NT2/D1 (cell line): ENCODE data around the gene CYP2U1.

Source experiments
- SUZ12 ChIP-seq: IDR thresholded peaks from 2 replicates; pipeline ENCODE4 v1.6.1; 2011; ENCODE audit not compliant: insufficient read length, insufficient read depth; ENCODE audit errors: extremely low read depth
- YY1 ChIP-seq: IDR thresholded peaks from 2 replicates; pipeline ENCODE4 v1.6.1; 2011; ENCODE audit not compliant: insufficient read length, insufficient read depth
- ZNF274 ChIP-seq: IDR thresholded peaks from 2 replicates; pipeline ENCODE4 v1.6.1; 2011; ENCODE audit warnings: mild to moderate bottlenecking, low read depth, low read length

DNA sequence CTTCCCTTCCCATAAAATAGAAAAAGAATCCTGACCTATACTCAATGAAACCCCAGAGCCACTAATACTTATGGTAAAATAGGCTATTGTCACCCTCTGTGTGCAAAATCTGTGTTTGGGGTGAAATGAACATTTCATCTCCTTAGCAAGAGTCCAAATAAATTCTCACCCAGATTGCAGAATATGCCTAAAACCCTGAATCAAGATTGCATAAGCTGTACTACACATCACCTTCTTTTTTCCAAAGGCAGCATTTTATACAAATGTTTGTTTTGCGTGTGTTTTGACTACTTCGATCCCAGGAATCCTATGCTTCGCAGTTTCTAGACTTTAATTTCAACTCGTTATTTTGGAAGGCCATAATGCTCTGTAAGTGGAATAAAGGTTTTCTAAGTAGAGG lies 46.1 kb downstream of the CYP2U1 start:
- TF ChIP-seq ZNF274 (no peak), YY1 (no peak), SUZ12 (no peak)
